Stomach (tissue), 9 donors: ENCODE data around the gene SEC24C. TPM values are rescaled to one million over a fixed set of nuclear protein-coding genes. Genes with fewer than 3 reads are reported as not detected.

Source experiments
- DNase-seq, 2 donors: peaks; one replicate each; pipeline versions ENCODE4 v3.0.0 to v3.0.0-alpha.2; 2013 to 2019
- H3K27ac ChIP-seq, 5 donors: fragments of 200-600 bp in 4 of 5; sonication (generic) in 4 of 5; one replicate each; pipeline ENCODE4 v1.5.1; 2013 to 2019; ENCODE audit warnings: mild to moderate bottlenecking in 1 of 5, moderate library complexity in 1 of 5
- H3K27me3 ChIP-seq, 3 donors: fragments of 200-600 bp; sonication (generic); one replicate each; pipeline ENCODE4 v1.5.1; 2017 to 2019; ENCODE audit warnings: mixed run types in 1 of 3
- H3K36me3 ChIP-seq, 4 donors: fragments of 200-600 bp; sonication (generic); 1 replicate in 3 of 4; 2 replicates in 1 of 4; pipeline ENCODE4 v1.5.1; 2016 to 2019
- H3K4me1 ChIP-seq, 4 donors: fragments of 200-600 bp; sonication (generic); one replicate each; pipeline ENCODE4 v1.5.1; 2016 to 2019
- H3K4me3 ChIP-seq, 4 donors: fragments of 200-600 bp; sonication (generic) in 3 of 4; one replicate each; pipeline ENCODE4 v1.5.1; 2016 to 2019; ENCODE audit warnings: mild to moderate bottlenecking in 1 of 4
- H3K9me3 ChIP-seq, 4 donors: fragments of 200-600 bp; sonication (generic); one replicate each; pipeline ENCODE4 v1.5.1; 2016 to 2019
- CTCF ChIP-seq, 7 experiments: fragments of 450-650 bp in 4 of 7; fragments of 200-600 bp in 3 of 7; sonication (generic) in 3 of 7; IDR thresholded peaks; one replicate each; pipeline ENCODE4 v1.5.1; 2016 to 2019; ENCODE audit warnings: antibody characterized with exemption in 7 of 7, control low read depth in 2 of 7, mild to moderate bottlenecking in 1 of 7
- EP300 ChIP-seq: sonication (generic); formaldehyde crosslinking; IDR thresholded peaks from one replicate; pipeline ENCODE4 v1.6.1; 2017; ENCODE audit warnings: antibody characterized with exemption
- POLR2A ChIP-seq, 4 donors: fragments of 450-650 bp; IDR thresholded peaks; one replicate each; pipeline ENCODE4 v1.6.1; 2016; ENCODE audit warnings: antibody characterized with exemption in 4 of 4, control low read depth in 2 of 4, mild to moderate bottlenecking in 1 of 4, moderate library complexity in 1 of 4
- POLR2AphosphoS5 ChIP-seq, 3 donors: sonication (generic); formaldehyde crosslinking; IDR thresholded peaks; one replicate each; pipeline ENCODE4 v1.6.1; 2016; ENCODE audit warnings: antibody characterized with exemption in 3 of 3
- whole genome bisulfite sequencing, 5 donors: extraction: QIAGEN DNeasy Blood & Tissue Kit in 3 of 5; methylation state at CpG; one replicate each; pipeline versions ENCODE4 v1.1.5 to v1.1.7; 2013 to 2018; 5-methylcytosine and 5-hydroxymethylcytosine counted together
- intact Hi-C: fragments of 100-400 bp; cut with DNase I; formaldehyde crosslinking; loops from one replicate; pipeline ENCODE4 v1.15.1; 2023; ENCODE audit warnings: low total_unique reads
- polyA plus RNA-seq, 3 donors: library from polyadenylated mRNA; stranded (reverse); fragments of 200-250 nt; gene quantifications; one replicate each; pipeline ENCODE4 v1.2.3, GENCODE V29; 2013
- total RNA-seq, 5 donors: library from RNA; depleted of rRNA; stranded (reverse); fragments of >200 nt; gene quantifications; one replicate each; pipeline versions ENCODE4 v1.1.0 to v1.2.3, GENCODE V29; 2014 to 2016
- donor health status: healthy with polysubstance abuse.
- donor health status: Bipolar disorder and iron deficiency.
- donor health status: healthy.

SEC24C gene
- total and polyA plus RNA-seq, 8 donors, result 23.5 to 58.8 (median 40.6) TPM

DNA sequence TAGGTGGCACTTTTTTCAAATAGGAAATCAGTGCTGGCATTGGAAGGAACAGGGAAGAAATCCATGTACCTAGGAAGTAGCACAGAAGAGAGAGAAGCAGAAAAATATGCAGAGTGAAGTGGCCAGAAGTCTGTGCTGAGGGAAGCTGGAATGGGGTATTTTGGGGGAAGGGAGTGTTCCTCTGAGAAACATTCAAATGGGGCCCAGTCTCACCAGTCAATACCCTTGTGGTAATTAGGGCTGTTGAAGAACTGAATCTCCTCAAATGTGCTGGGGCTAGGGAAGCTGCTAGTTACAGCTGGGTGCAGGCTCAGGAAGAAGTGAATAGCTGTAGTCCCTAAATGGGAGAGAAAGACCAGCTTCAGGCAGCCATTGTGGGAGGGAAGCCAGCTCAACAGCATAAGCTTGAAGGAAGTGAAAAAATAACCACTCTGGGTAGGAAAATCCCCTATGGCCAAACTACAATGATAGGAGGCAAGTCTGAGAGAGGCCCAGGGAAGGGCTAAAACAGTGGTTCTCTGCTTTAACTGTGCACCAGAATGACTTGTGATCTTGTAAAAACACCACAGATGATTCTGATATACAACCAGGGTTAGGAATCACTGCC lies 59.6 kb downstream of the SEC24C start:
- TF ChIP-seq POLR2AphosphoS5 (IDR thresholded peaks at IDR 0.05), result no peak
- no peak for TF ChIP-seq EP300
- TF ChIP-seq POLR2A (IDR thresholded peaks at IDR 0.05), result no peak
- TF ChIP-seq CTCF (IDR thresholded peaks at IDR 0.05), result no peak
- peaks cover 92 to 99% (median 98%) of the 10 kb centered on the region in 4 donors for H3K36me3 ChIP-seq
- intact Hi-C loops, result no loop called here
- no peak overlapping the region for H3K4me3 ChIP-seq
- no peaks in the 10 kb centered on the region for H3K27me3 ChIP-seq
- no peaks in the 10 kb centered on the region for H3K9me3 ChIP-seq
- H3K4me1 ChIP-seq, result peaks cover 4 to 39% (median 25%) of the 10 kb centered on the region in 4 donors
- DNase-seq, result no peak
- peak overlapping the region in 2 of 5 donors; percentile 0 to 9 for H3K27ac ChIP-seq

DNA sequence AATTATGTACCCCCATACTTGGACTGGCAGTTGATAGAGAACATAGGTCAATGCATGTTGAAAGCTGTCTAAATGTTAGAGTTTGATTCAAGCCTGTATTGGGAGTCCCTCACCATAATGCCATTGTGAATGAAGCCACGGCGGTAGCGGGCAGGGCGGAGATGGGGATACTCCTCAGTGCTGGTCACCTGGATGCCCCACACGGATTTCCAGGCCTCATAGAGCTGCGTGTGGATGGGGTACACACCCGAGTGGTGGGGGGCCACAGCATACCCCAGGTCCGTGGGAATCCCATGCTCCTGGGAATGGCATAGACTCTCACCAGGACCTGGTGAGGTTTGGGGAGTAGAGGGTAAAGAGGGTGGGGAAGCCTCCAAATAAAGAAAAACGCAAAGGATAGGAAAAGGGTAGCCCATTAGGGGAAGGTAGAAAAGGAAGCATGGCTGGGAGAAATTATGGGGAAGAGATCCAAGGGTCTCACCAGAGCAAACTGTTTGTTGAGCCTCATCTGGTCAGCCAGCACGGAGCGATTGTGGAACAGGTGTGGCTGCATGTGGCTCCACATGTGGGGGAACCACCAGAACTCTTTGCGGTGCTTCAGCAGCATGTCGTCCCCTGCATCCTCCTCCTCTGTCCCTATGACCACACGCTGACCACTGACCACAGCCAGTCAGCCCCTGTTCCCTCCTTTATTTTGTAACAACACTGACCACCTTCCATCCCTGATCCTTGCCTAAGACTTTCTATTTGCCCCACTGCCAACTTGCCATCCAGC lies 62.2 kb downstream of the SEC24C start:
- Histone ChIP-seq H3K27ac (no peak overlapping the region), H3K4me3 (peak overlapping the region in 1 of 4 donors; percentile 8), H3K27me3 (no peaks in the 10 kb centered on the region), H3K4me1 (peaks cover 15 to 60% (median 43%) of the 10 kb centered on the region in 4 donors), H3K9me3 (no peaks in the 10 kb centered on the region), H3K36me3 (peaks cover 69 to 79% (median 72%) of the 10 kb centered on the region in 4 donors)
- DNase-seq, result no peak
- TF ChIP-seq EP300 (no peak), POLR2AphosphoS5 (IDR thresholded peaks at IDR 0.05) (no peak), CTCF (IDR thresholded peaks at IDR 0.05) (no peak), POLR2A (IDR thresholded peaks at IDR 0.05) (no peak)
- WGBS, 5 donors, result 90 to 94% (median 92%) methylated on average over 14 of the region's 14 CpGs
- intact Hi-C loops, result no loop called here

DNA sequence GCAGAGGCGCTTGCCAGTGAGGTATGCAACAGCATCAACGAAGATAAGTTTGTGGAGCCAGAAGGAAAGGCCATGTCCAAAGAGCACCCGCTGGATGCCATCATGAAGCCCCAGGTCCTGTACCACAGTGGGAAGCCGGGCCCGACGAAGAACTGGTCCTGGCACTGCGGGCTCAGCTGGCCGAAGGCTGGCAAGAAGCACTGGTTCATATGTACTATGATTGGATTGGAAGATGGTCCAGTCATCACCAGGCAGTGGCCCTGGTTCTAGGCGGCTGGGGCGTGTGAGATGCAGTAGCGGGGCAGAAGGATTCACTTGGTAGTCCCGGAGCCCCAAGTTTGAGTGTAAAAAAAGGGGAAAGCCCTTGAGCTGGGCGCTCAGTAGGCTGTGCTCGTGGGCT lies 63.3 kb downstream of the SEC24C start:
- intact Hi-C loops, result no loop called here
- TF ChIP-seq POLR2A (IDR thresholded peaks at IDR 0.05) (no peak), CTCF (IDR thresholded peaks at IDR 0.05) (no peak), POLR2AphosphoS5 (IDR thresholded peaks at IDR 0.05) (no peak), EP300 (no peak)
- Histone ChIP-seq H3K4me3 (peak overlapping the region in 2 of 4 donors; percentile 8 to 13), H3K4me1 (peaks cover 13 to 63% (median 43%) of the 10 kb centered on the region in 4 donors), H3K36me3 (peaks cover 58 to 68% (median 61%) of the 10 kb centered on the region in 4 donors), H3K27ac (no peak overlapping the region), H3K27me3 (no peaks in the 10 kb centered on the region), H3K9me3 (no peaks in the 10 kb centered on the region)
- 94 to 98% (median 95%) methylated on average over 14 of the region's 14 CpGs for WGBS, 5 donors
- DNase-seq, result no peak

DNA sequence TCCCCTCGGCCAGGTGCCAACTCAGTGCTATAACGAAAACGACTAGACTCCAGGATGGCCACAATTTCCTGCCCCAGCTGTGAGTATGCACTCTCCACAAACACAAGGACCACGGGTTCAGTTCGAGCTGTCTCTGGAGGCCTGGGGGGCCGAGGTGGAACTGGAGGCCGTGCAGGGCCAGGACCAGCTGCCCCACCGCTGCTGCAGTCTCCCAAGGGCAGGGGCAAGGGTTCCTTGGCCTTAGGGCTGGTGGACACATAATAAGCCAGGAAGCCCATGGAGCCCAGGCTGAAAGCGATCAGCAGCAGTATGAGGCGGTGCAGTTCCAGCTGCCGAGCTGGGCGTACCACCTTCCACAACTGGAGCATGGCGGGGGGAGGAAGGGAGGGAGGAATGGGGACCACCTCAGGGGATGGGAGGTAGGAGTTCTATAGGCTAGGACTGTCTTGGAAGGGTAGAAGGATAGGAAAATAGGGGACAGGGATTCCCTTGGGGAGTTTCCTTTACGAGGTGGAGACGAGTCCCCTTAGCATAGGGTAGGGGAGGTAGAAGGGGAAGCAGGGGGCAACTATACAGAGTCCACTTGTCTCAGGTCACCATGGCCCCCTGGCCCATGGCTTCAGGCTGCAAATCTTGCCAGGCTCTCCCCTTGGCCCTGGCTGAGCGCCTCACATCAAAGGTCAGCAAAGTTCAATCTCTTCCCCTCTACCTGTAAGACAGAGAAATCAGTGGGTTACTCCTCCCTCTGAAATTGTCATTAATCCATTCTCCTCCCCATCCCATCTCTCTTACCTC lies 64.0 kb downstream of the SEC24C start:
- no peak for DNase-seq
- no peaks in the 10 kb centered on the region for H3K9me3 ChIP-seq
- intact Hi-C loops, result no loop called here

More for the DNA sequence above, 64.0 kb downstream of the SEC24C start:
- TF ChIP-seq EP300, result no peak
- no peak for TF ChIP-seq CTCF (IDR thresholded peaks at IDR 0.05)
- no peak for TF ChIP-seq POLR2A (IDR thresholded peaks at IDR 0.05)
- no peak for TF ChIP-seq POLR2AphosphoS5 (IDR thresholded peaks at IDR 0.05)
- Histone ChIP-seq H3K27me3 (no peaks in the 10 kb centered on the region), H3K27ac (no peak overlapping the region), H3K36me3 (peaks cover 51 to 62% (median 57%) of the 10 kb centered on the region in 4 donors), H3K4me1 (peaks cover 10 to 57% (median 38%) of the 10 kb centered on the region in 4 donors), H3K4me3 (peak overlapping the region in 1 of 4 donors; percentile 8)
- 81 to 92% (median 90%) methylated on average over 14 to 16 of the region's 16 CpGs for WGBS, 5 donors
